Testis (tissue), 3 donors: Measurements from ENCODE around the gene ZNF514. TPM values are rescaled to one million over a fixed set of nuclear protein-coding genes. Genes with fewer than 3 reads are reported as not detected.
"Not testable (repeated sequence)": the region's sequence is repeated elsewhere in the genome, so short reads cannot be mapped to it uniquely, and the experiment has no call there.

Source experiments
- DNase-seq: peaks from one replicate; pipeline ENCODE4 v3.0.0-alpha.2; 2019
- H3K27ac ChIP-seq, 2 donors: fragments of 200-600 bp; sonication (generic); one replicate each; pipeline ENCODE4 v1.5.1; 2019
- H3K27me3 ChIP-seq: fragments of 200-600 bp; sonication (generic); one replicate; pipeline ENCODE4 v1.5.1; 2019
- H3K36me3 ChIP-seq: fragments of 200-600 bp; sonication (generic); one replicate; pipeline ENCODE4 v1.5.1; 2017; ENCODE audit warnings: low read depth; ENCODE audit errors: missing control alignments
- H3K4me1 ChIP-seq: fragments of 200-600 bp; sonication (generic); one replicate; pipeline ENCODE4 v1.5.1; 2019
- H3K4me3 ChIP-seq, 2 donors: fragments of 200-600 bp; sonication (generic); one replicate each; pipeline ENCODE4 v1.5.1; 2017 to 2019
- H3K9me3 ChIP-seq: fragments of 200-600 bp; sonication (generic); one replicate; pipeline ENCODE4 v1.5.1; 2017
- CTCF ChIP-seq, 3 experiments: fragments of 450-650 bp in 2 of 3; fragments of 200-600 bp in 1 of 3; sonication (generic) in 1 of 3; IDR thresholded peaks; one replicate each; pipeline ENCODE4 v1.5.1; 2016 to 2019; ENCODE audit warnings: antibody characterized with exemption in 3 of 3, mild to moderate bottlenecking in 2 of 3, moderate library complexity in 1 of 3
- POLR2A ChIP-seq: fragments of 450-650 bp; IDR thresholded peaks from one replicate; pipeline ENCODE4 v1.6.1; 2017; ENCODE audit warnings: antibody characterized with exemption, mild to moderate bottlenecking, moderate library complexity
- WGBS, 2 donors: methylation state at CpG; one replicate each; pipeline ENCODE4 v1.1.5; 2018; 5-methylcytosine and 5-hydroxymethylcytosine counted together
- intact Hi-C: fragments of 100-400 bp; cut with DNase I; formaldehyde crosslinking; loops from one replicate; pipeline ENCODE4 v1.15.1; 2023; ENCODE audit warnings: low total_unique reads
- polyA plus RNA-seq: library from polyadenylated mRNA; stranded (reverse); fragments of 350-450 nt; fragmentation: Illumina TruSeq; extraction: RNeasy Lipid Tissue Mini Kit (QIAGEN cat#74804); gene quantifications from one replicate; pipeline ENCODE4 v1.2.3, GENCODE V29; 2014; ENCODE audit warnings: low read depth, low replicate concordance; ENCODE audit not compliant: insufficient read depth
- total RNA-seq, 2 donors: library from RNA; depleted of rRNA; stranded (reverse); fragments of >200 nt; gene quantifications; one replicate each; pipeline ENCODE4 v1.2.3, GENCODE V29; 2016

The ZNF514 gene
- total and polyA plus RNA-seq, 3 donors from 2014 or later: 21.9 to 25.0 (median 22.3) TPM

GRCh38 chr2:95106081-95106480 is 53.6 kb downstream of the ZNF514 start:
- TF ChIP-seq POLR2A (no peak), CTCF (IDR thresholded peaks at IDR 0.05) (no peak)
- WGBS, 2 donors: 92 to 98% methylated on average over 2 of the region's 2 CpGs
- Histone ChIP-seq H3K4me3 (no peak overlapping the region), H3K4me1 (no peaks in the 10 kb centered on the region), H3K36me3 (no peaks in the 10 kb centered on the region), H3K27me3 (no peaks in the 10 kb centered on the region), H3K27ac (no peak overlapping the region), H3K9me3 (no peaks in the 10 kb centered on the region)
- DNase-seq: no peak
- intact Hi-C loops: no loop called here

DNA sequence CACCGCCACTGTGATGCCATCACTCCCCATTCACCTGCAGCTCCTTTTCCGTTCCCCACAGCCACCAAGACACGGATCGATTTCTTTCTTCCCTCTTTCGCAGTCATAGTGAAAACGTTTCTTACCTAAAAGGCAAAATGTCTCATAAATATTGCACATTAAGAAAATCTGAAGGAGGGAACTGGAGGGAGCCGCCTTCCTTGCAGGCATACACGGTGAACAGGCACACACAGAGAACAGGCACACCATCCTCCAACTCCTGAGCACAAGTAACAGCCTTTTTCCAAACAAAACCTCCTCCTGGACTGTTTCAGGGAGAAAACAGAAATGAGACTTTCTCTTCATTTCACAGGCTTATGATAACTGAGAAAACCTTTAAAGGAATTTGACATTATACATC is 55.0 kb downstream of the ZNF514 start:
- Histone ChIP-seq H3K4me1 (no peaks in the 10 kb centered on the region), H3K36me3 (no peaks in the 10 kb centered on the region), H3K4me3 (no peak overlapping the region), H3K27me3 (no peaks in the 10 kb centered on the region), H3K9me3 (no peaks in the 10 kb centered on the region), H3K27ac (no peak overlapping the region)
- TF ChIP-seq POLR2A (no peak), CTCF (IDR thresholded peaks at IDR 0.05) (no peak)
- WGBS, 2 donors: 96% methylated on average over 8 of the region's 8 CpGs
- no peak for DNase-seq
- intact Hi-C loops: no loop called here

- DNase-seq: no peak
- intact Hi-C loops: no loop called here
- Histone ChIP-seq H3K4me3 (no peak overlapping the region), H3K27me3 (no peaks in the 10 kb centered on the region), H3K4me1 (no peaks in the 10 kb centered on the region), H3K36me3 (no peaks in the 10 kb centered on the region), H3K9me3 (no peaks in the 10 kb centered on the region), H3K27ac (no peak overlapping the region)
- TF ChIP-seq CTCF (IDR thresholded peaks at IDR 0.05) (no peak), POLR2A (no peak)
- WGBS, 2 donors: 86 to 93% methylated on average over 2 of the region's 2 CpGs
Observed at GRCh38 chr2:95099910-95100309, 59.7 kb downstream of the ZNF514 start.

DNA sequence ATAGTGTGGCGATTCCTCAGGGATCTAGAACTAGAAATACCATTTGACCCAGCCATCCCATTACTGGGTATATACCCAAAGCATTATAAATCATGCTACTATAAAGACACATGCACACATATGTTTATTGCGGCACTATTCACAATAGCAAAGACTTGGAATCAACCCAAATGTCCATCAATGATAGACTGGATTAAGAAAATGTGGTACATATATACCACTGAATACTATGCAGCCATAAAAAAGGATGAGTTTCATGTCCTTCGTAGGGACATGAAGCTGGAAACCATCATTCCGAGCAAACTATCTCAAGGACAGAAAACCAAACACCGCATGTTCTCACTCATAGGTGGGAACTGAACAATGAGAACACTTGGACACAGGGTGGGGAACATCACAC is 61.4 kb downstream of the ZNF514 start:
- H3K4me3 ChIP-seq, H3K27me3 ChIP-seq, DNase-seq, H3K4me1 ChIP-seq, H3K36me3 ChIP-seq, intact Hi-C loops, H3K27ac ChIP-seq, H3K9me3 ChIP-seq: not testable (repeated sequence)
- 97 to 100% methylated on average over 5 of the region's 5 CpGs for WGBS, 2 donors

Other genes with a start within 250 kb of the ZNF514 start
- gene MAL, start 134.1 kb downstream of the ZNF514 start, total RNA-seq: under 1 TPM; 0.62 to 0.79 TPM
- gene MAL, start 134.1 kb downstream of the ZNF514 start, polyA plus RNA-seq: 1.3 TPM
- gene MRPS5, start 38.0 kb downstream of the ZNF514 start, total RNA-seq: 10 to 100 TPM; 59.3 to 63.1 TPM
- gene MRPS5, start 38.0 kb downstream of the ZNF514 start, polyA plus RNA-seq: 44.4 TPM
- gene ZNF2, start 6.0 kb upstream of the ZNF514 start, total RNA-seq: 1 to 10 TPM; 5.8 to 7.9 TPM
- 7.1 TPM for gene ZNF2, start 6.0 kb upstream of the ZNF514 start, polyA plus RNA-seq
- 10 to 100 TPM; 12.1 to 12.3 TPM for gene ZNF892, start 47.7 kb upstream of the ZNF514 start, total RNA-seq
- 7.1 TPM for gene ZNF892, start 47.7 kb upstream of the ZNF514 start, polyA plus RNA-seq
- gene PROM2, start 114.6 kb upstream of the ZNF514 start, total RNA-seq: 1 to 10 TPM; 2.1 to 2.4 TPM
- gene PROM2, start 114.6 kb upstream of the ZNF514 start, polyA plus RNA-seq: 1.3 TPM
- gene KCNIP3, start 137.5 kb upstream of the ZNF514 start, total RNA-seq: 10 to 100 TPM; 43.4 to 69.1 TPM
- gene KCNIP3, start 137.5 kb upstream of the ZNF514 start, polyA plus RNA-seq: 23.9 TPM
- 10 to 100 TPM; 48.5 to 48.9 TPM for gene FAHD2A, start 242.9 kb upstream of the ZNF514 start, total RNA-seq
- gene FAHD2A, start 242.9 kb upstream of the ZNF514 start, polyA plus RNA-seq: 73.8 TPM